ENCODE data around the gene ICAM3.
A peak's percentile ranks its signal among the peaks of the same experiment; 100 is the strongest.
"Not testable (repeated sequence)": the region's sequence is repeated elsewhere in the genome, so short reads cannot be mapped to it uniquely, and the experiment has no call there.

The ICAM3 gene

GRCh38 chr19:10344780-10345179, 5.4 kb upstream of the ICAM3 start:
- DNase-seq, result no peak

- DNase-seq, result no peak
These were observed 4.1 kb upstream of the ICAM3 start for GRCh38 chr19:10343495-10343894.

- DNase-seq, result peak in 1 of 2 donors; percentile 16
These were observed 553 bp upstream of the ICAM3 start for GRCh38 chr19:10339977-10340376.

DNA sequence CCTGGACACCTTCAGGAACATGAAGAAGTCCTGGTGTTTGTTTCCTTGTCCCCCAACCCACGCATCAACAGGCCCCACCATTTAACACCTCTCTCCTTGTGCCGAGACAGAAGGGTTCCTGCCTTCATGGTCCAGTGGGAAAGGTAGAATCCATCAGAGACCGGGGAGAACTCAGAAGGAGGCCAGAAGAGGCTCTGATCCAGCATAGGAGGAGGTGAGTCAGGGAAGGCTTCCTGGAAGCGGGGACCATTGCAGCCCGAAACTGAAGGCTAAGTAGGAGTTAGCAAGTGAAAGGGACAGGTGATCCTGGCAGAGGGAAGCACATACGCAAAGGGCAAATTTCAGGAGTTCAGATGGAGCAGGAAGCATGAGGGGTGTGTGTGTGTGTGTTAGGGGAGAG, 484 bp downstream of the ICAM3 start:
- DNase-seq, result no peak

- DNase-seq, result not testable (repeated sequence)
These were observed 2.7 kb downstream of the ICAM3 start for GRCh38 chr19:10336725-10337124.

DNA sequence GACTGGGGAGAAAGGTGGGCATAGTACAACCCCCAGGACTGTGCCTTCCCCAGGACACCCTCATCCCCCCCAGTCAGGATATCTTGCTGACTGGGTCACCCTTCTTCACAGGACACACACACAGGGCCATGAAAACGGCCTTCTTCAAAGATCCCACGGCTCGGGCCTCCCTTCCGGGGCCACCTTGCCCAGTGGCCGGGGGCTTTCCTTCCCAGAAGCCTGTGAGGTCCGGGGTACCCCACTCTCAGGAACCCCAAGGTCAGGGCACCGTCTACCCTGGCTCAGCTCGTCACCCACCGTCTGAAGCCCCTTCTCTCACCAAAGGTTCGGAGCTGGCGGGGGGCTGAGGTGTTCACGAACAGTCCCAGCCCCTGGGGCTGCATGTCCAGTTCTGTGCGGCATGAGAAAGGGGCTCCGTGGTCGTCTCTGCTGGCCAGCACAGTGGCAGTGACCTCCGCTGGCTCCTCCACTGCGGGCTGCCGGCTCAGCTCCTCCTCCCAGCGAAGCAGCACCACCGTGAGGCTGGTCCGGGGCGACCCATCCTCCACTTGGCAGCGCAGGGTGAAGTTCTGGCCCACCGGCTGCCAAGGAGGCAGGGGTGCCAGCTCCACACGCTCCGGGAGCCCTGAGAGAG, 4.0 kb downstream of the ICAM3 start:
- DNase-seq, result no peak

DNA sequence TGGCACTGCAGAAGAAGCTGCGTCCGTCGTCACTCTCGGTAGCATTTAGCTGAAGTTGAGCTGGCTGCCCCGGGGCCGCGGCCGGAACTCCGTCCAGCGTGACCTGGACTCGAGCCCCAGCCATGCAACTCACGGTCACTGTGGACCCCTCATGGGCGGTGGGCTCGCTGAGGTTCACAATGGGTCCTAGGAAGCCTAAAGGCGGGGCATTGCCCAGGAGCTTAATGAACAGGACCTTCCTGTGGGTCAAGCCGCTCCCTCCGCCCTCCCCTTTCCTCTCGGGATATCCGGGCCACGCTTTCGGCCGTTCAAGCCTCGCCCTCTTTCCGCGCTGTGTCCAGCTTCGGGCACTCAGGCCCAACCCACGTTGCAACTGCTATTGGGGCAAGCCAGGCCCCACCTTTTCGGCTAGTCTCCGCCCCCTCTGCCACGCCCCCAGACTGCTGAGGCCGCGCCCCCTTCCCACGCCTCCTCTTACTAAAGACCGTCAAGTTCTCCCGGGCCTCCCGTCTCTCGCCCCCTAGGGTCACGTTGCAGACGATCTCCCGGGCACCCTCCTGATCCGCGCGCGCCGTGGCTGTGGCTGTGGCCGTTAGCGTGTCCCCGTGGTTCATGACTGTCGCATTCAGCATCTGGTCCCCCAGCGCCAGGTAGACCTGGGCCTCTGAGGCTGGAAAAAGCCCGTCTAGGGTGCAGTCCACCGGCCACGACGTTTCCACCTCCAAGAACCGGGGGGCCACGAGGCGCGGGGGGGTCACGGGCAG, 4.7 kb downstream of the ICAM3 start:
- DNase-seq, result peak; percentile 28 to 45

DNA sequence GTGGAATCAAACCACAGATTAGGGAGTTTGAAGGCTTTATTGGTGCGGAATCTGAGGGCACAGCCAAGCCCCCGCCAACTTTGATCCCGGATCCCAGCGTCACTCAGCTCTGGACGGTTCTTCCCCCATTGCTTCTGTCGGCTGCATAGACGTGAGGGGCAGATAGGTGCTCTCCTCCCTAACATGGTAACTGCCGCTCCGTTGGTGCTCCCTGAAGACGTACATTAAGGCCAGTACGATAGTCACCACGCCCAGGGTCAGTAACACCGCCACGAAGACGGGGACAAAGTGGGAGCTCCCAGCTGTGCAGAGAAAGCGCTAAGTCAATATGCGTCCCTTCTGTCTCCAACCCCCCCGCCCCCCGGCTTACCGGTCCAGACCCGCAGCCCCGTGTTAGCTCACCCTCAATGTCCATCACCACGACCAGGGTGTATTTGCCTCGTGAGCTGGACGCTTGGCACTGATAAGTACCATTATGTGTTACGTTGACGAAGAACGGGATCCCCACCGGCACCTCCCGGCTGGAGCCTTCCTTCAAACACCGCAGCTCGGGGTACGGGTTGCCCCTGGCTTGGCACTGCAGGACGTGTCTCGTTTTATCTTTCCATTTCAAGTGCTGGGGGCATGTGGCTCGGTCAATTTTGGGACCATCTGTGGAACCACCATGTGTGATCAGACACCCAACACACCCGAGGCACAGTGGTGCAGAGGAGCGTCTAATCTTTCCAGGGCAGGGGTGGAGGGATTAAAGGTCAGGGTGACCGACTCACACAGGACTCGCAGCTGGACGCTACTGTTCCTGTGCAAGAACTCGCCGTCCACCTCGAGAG, 5.5 kb downstream of the ICAM3 start:
- DNase-seq, result no peak

GRCh38 chr19:10332965-10333757, 6.3 kb downstream of the ICAM3 start, which contains the start of gene RAVER1:
RAVER1 (minus strand) TSS chr19:10333529; CDS start chr19:10333507, 22 bp downstream.
- DNase-seq, result peak; percentile 98

GRCh38 chr19:10332158-10332964, 7.1 kb downstream of the ICAM3 start:
- no peak for DNase-seq

GRCh38 chr19:10329555-10329954, 9.9 kb downstream of the ICAM3 start:
- DNase-seq, result no peak

DNA sequence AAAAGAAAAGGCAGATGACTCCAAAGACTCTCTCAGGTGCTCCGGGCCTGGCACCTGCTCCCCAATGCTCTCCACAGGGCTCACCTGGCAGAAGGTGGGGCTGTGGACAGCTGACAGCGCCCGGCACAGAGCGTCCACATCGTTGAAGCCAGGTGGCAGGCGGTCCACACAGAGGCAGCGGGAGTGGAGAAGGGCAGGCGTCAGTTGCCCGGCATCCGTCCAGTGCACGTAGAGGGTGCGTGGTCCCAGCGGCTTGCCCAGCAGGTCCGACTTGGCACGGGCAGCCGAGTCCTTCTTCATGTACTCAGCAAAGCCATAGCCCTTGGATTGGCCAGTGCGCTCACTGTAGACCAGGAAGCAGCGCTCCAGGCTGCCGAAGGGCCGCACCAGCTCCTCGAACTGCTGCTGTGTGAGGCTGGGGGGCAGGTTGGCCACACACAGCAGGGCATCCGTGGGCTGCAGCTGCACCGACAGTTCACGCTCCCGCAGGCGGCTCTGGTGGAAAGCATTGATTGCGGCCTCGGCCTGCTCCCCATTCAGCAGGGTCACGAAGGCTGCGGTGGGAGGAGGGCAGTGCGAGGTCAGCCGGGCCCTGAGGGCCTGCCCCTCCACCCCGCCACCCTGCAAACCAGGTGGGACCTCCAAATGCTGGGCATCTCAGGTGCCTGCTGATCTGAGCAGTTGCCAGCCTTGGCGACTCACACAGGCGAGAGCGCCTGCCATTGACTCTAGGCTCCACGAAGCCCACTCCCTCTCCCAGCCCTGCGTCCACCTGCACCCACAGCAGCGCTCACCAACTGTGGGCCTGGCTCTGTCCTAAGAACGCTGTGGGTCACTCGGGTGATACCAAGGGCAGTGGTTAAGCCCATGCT, 10.6 kb downstream of the ICAM3 start:
- DNase-seq, result no peak

GRCh38 chr19:10327793-10328192, 11.6 kb downstream of the ICAM3 start:
- DNase-seq, result no peak

DNA sequence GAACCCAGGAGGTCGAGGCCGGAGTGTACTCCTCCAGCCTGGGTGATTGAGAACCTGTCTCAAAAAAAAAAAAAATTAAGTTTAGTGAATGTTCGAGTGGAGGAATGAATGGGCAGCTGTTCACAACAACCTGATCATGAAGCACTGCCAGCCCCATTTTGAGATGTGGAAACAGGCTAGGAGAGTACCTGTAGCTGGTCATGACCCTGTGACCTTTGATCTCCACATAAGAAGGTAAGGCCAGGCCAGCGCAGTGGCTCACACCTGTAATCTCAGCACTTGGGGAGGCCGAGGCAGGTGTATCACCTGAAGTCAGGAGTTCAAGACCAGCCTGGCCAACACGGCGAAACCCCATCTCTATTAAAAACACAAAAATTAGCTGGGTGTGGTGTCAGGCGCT, 13.7 kb downstream of the ICAM3 start:
- no peak for DNase-seq

DNA sequence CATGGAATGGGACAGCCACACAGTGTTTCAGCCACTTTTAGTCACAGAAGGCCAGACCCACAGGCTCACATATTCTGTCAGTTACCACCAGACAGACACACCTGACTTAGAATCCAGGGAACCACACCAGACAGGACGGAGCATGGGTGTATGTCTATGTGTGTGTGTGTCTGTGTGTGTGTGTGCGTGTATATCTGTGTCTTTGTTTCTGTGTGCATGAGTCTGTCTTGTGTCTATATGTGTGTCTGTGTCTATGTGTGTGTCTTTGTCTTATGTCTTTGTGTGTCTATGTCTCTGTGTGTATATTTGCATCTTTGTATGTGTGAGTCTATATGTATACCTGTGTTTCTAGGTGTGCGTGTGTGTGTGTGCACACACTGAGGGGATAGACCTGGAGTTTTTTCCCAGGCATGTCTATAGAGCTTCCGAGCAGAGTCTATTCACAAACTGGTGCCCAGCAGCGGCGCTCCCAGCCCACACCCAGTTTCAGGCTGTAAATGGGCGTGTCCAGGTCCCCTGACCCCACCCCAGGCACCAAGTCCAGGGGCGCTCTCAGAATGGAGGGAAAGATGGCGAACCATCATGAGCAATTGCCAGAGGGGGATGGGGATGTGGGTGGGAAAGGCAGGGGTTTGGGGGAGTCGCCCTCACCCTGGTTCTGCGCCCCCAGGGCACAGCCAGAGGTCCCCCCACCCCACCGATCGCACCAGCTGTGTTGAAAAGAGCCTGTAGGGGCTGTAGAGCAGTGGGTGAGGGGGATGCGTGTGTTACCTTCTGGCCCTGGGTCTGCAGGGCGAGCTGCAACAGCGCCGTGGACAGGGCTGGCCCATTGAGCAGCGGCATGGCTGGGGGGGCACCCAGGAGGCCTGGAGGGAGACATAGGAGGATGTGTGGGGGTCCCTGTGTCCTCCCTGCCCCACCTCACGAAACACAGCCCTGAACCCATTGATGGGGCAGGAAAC, 17.3 kb downstream of the ICAM3 start:
- no peak for DNase-seq

- no peak for DNase-seq
These were observed 18.0 kb downstream of the ICAM3 start for GRCh38 chr19:10321417-10321797.

GRCh38 chr19:10320602-10321416, 18.6 kb downstream of the ICAM3 start:
- no peak for DNase-seq

- DNase-seq, result no peak
These were observed 20.4 kb downstream of the ICAM3 start for GRCh38 chr19:10318807-10319682.

Measured in CD4-positive, alpha-beta T cell treated with Interleukin-4 for 1 hour (primary cell).